PFSK-1 (cell line): ENCODE data around the gene CCDC171.

Experiments used
- FOXP2 ChIP-seq: optimal IDR thresholded peaks from 2 replicates; pipeline ENCODE3; 2011; ENCODE audit warnings: borderline replicate concordance, control low read depth, inconsistent platforms; ENCODE audit not compliant: insufficient read depth; ENCODE audit errors: extremely low read length, extremely low read depth
- POLR2AphosphoS5 ChIP-seq: IDR thresholded peaks from 2 replicates; pipeline ENCODE4 v1.6.1; 2012; ENCODE audit warnings: low read depth, mild to moderate bottlenecking, control low read depth, low read length, moderate library complexity
- REST ChIP-seq, 2 experiments: IDR thresholded peaks; 2 replicates each; pipeline versions ENCODE4 v1.6.1 to v1.8.0; 2011 to 2012; ENCODE audit warnings: low read depth in 2 of 2, low read length in 2 of 2, control low read depth in 1 of 2, inconsistent platforms in 1 of 2, mild to moderate bottlenecking in 1 of 2, moderate library complexity in 1 of 2; ENCODE audit not compliant: insufficient read depth in 1 of 2
- SIN3A ChIP-seq: IDR thresholded peaks from 2 replicates; pipeline ENCODE4 v1.6.1; 2012; ENCODE audit warnings: mild to moderate bottlenecking, low read length, moderate library complexity, borderline replicate concordance; ENCODE audit not compliant: insufficient read depth
- TAF1 ChIP-seq: IDR thresholded peaks from 2 replicates; pipeline ENCODE4 v1.6.1; 2012; ENCODE audit warnings: low read length, control low read depth, borderline replicate concordance; ENCODE audit not compliant: insufficient read depth

CCDC171 gene

GRCh38 chr9:15977438-15977837, 424.6 kb downstream of the CCDC171 start:
- TF ChIP-seq REST (IDR thresholded peaks at IDR 0.05; ENCODE audit: insufficient read depth in 1 of 2, low read depth in 2 of 2, low read length in 2 of 2) (no peak), FOXP2 (no peak), SIN3A (no peak), POLR2AphosphoS5 (no peak), TAF1 (no peak)

GRCh38 chr9:15982182-15982581, 429.3 kb downstream of the CCDC171 start:
- TF ChIP-seq TAF1 (no peak), FOXP2 (no peak), POLR2AphosphoS5 (no peak), SIN3A (no peak), REST (IDR thresholded peaks at IDR 0.05; ENCODE audit: insufficient read depth in 1 of 2, low read depth in 2 of 2, low read length in 2 of 2) (no peak)

- no peak for TF ChIP-seq POLR2AphosphoS5
- no peak for TF ChIP-seq REST (IDR thresholded peaks at IDR 0.05; ENCODE audit: insufficient read depth in 1 of 2, low read depth in 2 of 2, low read length in 2 of 2)
- no peak for TF ChIP-seq FOXP2
- no peak for TF ChIP-seq SIN3A
- TF ChIP-seq TAF1 = no peak
These were observed 446.8 kb downstream of the CCDC171 start for GRCh38 chr9:15999422-16000339.

- TF ChIP-seq REST (IDR thresholded peaks at IDR 0.05; ENCODE audit: insufficient read depth in 1 of 2, low read depth in 2 of 2, low read length in 2 of 2) (no peak), TAF1 (no peak), SIN3A (no peak), POLR2AphosphoS5 (no peak), FOXP2 (no peak)
These were observed 448.0 kb downstream of the CCDC171 start for GRCh38 chr9:16000811-16001210.
